ENCODE results near the gene PKIG.

DNA sequence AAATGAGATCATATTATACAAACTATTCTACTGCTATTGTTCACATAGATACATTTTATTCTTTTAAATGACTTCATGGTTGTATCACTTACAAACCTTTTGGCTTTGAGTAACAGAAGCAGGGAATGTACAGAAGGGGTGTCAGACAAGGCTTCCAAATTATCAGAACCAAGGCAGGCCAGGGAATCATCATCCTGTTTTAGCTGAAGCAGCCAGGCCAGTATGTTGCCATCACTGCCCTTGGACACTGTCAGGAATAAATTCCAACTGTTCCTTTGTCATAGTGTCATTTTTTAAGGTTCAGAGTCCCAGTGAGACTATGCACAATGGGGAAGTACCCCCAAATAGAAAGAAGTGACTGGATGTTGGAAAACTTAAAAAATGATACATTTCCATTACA, 23.1 kb upstream of the PKIG start:
- TF ChIP-seq POLR2A (IDR thresholded peaks at IDR 0.05; ENCODE audit: low read length) (no peak), GATA1 (IDR thresholded peaks at IDR 0.05; ENCODE audit: low read depth, low read length) (no peak)

Measured in erythroblast (primary cell).